GM13976 (cell line): ENCODE measurements around the gene ZNF256.
"Not testable (repeated sequence)": the region's sequence is repeated elsewhere in the genome, so short reads cannot be mapped to it uniquely, and the experiment has no call there.

ENCODE experiments used
- DNase-seq: peaks from one replicate; pipeline ENCODE4 v3.0.0; 2012; ENCODE audit warnings: low spot score
- CTCF ChIP-seq: IDR thresholded peaks from 2 replicates; pipeline ENCODE4 v1.5.1; 2012; ENCODE audit warnings: borderline replicate concordance, mild to moderate bottlenecking; ENCODE audit not compliant: insufficient read depth; ENCODE audit errors: extremely low read depth, missing control alignments, control extremely low read depth
- in situ Hi-C: fragments of 300-500 bp; cut with MboI; formaldehyde crosslinking; loops from one replicate; pipeline ENCODE4 v1.12.0; 2022; ENCODE audit warnings: low sequenced_read_pairs, mixed read lengths, inconsistent platforms; ENCODE audit not compliant: unreplicated experiment

ZNF256 gene

GRCh38 chr19:57934820-57935665, 12.5 kb downstream of the ZNF256 start, which contains the start of gene ZNF418:
TSS of gene ZNF418 (minus strand) at chr19:57935402. CDS start at chr19:57933822, 1,580 bp downstream.
- TF ChIP-seq CTCF, result no peak
- peak; percentile 49 for DNase-seq
- in situ Hi-C loops, result no loop called here

GRCh38 chr19:57927587-57927986, 19.9 kb downstream of the ZNF256 start:
- TF ChIP-seq CTCF, result no peak
- in situ Hi-C loops, result no loop called here
- DNase-seq, result no peak

- peak; percentile 24 for TF ChIP-seq CTCF
- peak; percentile 90 for DNase-seq
- in situ Hi-C loops, result not testable (repeated sequence)
These were observed 31.1 kb downstream of the ZNF256 start, which contains the start of gene ZNF417 for GRCh38 chr19:57916168-57916995. TSS of gene ZNF417 (minus strand) at chr19:57916592. CDS start at chr19:57916411, 181 bp downstream.

- in situ Hi-C loops, result no loop called here
- DNase-seq, result no peak
- TF ChIP-seq CTCF, result no peak
These were observed 33.0 kb downstream of the ZNF256 start for GRCh38 chr19:57914531-57914930.

GRCh38 chr19:57907394-57907793, 40.1 kb downstream of the ZNF256 start:
- no peak for TF ChIP-seq CTCF
- in situ Hi-C loops, result no loop called here
- DNase-seq, result no peak

- in situ Hi-C loops, result no loop called here
- DNase-seq, result no peak
- no peak for TF ChIP-seq CTCF
These were observed 42.2 kb downstream of the ZNF256 start for GRCh38 chr19:57905258-57905657.
